Esophagus (tissue), 2 donors: Measurements from ENCODE around the gene CDIPT. TPM values are rescaled to one million over a fixed set of nuclear protein-coding genes. Genes with fewer than 3 reads are reported as not detected.
"Not testable (repeated sequence)": the region's sequence is repeated elsewhere in the genome, so short reads cannot be mapped to it uniquely, and the experiment has no call there.

Source experiments
- H3K27ac ChIP-seq, 2 donors: one replicate each; pipeline ENCODE4 v1.5.1; 2013; ENCODE audit warnings: low read depth in 2 of 2, mild to moderate bottlenecking in 2 of 2, inconsistent platforms in 1 of 2, low read length in 1 of 2, moderate library complexity in 1 of 2
- H3K27me3 ChIP-seq, 2 donors: one replicate each; pipeline ENCODE4 v1.6.1; 2013; ENCODE audit warnings: low read length in 2 of 2, control low read depth in 1 of 2, mild to moderate bottlenecking in 1 of 2; ENCODE audit not compliant: insufficient read depth in 2 of 2, control insufficient read depth in 1 of 2
- H3K36me3 ChIP-seq, 2 donors: one replicate each; pipeline ENCODE4 v1.6.1; 2013; ENCODE audit warnings: low read length in 1 of 2; ENCODE audit not compliant: control insufficient read depth in 2 of 2, insufficient read depth in 2 of 2
- H3K4me1 ChIP-seq, 2 donors: one replicate each; pipeline ENCODE4 v1.6.1; 2013; ENCODE audit warnings: low read length in 1 of 2; ENCODE audit not compliant: control insufficient read depth in 2 of 2, insufficient read depth in 2 of 2
- H3K4me3 ChIP-seq, 2 donors: one replicate each; pipeline ENCODE4 v1.5.1; 2013; ENCODE audit warnings: low read length in 2 of 2, mild to moderate bottlenecking in 2 of 2, low read depth in 1 of 2, moderate library complexity in 1 of 2
- H3K9me3 ChIP-seq, 2 donors: one replicate each; pipeline ENCODE4 v1.6.1; 2013; ENCODE audit warnings: mild to moderate bottlenecking in 2 of 2, low read depth in 1 of 2, low read length in 1 of 2, moderate library complexity in 1 of 2; ENCODE audit not compliant: control insufficient read depth in 2 of 2, insufficient read depth in 1 of 2
- WGBS, 2 donors: extraction: QIAGEN DNeasy Blood & Tissue Kit; methylation state at CpG; one replicate each; pipeline ENCODE4 v1.1.7; 2013; 5-methylcytosine and 5-hydroxymethylcytosine counted together
- polyA plus RNA-seq, 2 donors: library from polyadenylated mRNA; stranded (reverse); fragments of 200-250 nt; gene quantifications; one replicate each; pipeline ENCODE4 v1.2.3, GENCODE V29; 2013
- donor health status: healthy with polysubstance abuse.
- donor health status: Bipolar disorder and iron deficiency.

The CDIPT gene, protein sequence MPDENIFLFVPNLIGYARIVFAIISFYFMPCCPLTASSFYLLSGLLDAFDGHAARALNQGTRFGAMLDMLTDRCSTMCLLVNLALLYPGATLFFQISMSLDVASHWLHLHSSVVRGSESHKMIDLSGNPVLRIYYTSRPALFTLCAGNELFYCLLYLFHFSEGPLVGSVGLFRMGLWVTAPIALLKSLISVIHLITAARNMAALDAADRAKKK
- polyA plus RNA-seq, result 10 to 100 TPM; 26.7 to 48.3 TPM

DNA sequence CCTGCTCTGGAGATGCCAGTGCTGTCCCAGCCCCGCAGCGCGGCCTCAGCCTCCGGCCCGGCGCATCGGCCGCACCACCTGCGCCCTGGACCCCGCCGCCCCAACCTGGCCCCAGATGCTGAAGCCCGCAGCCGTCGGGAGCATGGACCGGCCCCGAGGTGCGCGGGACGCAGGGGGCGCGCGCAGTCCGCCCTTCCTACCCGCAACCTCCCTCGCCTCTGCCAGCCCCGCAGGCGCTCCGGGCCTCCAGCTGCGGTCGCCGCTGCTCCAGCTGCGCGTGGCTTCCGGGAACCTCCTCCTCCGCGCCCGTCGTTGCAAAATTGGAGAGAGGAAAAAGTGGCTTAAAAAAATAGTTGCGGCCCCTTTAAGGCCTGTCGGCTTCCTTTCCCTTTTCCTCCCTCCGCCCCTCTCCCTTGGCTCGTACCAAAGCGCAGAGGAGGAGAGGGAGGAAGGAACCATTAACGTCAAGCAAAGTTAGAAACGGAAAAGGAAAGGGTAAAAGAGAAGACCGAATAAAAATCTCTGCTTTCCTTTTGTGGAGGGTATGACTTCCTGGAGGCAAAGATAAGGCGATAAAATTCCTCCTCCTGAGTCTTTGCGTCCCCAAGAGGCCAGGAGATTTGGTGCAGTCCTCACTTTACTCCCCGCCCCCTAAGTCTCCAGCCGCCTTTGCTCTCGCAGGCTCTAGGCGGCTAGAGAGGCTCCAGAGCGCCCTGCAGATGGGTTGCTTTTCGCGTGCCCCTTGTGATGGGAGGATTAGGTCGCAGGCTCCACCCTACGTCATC is at the start of gene CDIPT:
CDIPT (minus strand) TSS at position 343 of the 785 bp plus-strand sequence. CDS start 369 bp downstream, outside the sequence.
- no peaks in the 10 kb centered on the region for H3K9me3 ChIP-seq
- 0 to 1% methylated on average over 53 to 57 of the region's 57 CpGs for WGBS, 2 donors
- H3K27me3 ChIP-seq, result no peaks in the 10 kb centered on the region
- H3K4me3 ChIP-seq, result peak within 1 kb of the TSS; percentile 75 to 99
- peaks cover 4 to 23% of the 10 kb centered on the region in 2 donors for H3K36me3 ChIP-seq
- peaks cover 2 to 7% of the 10 kb centered on the region in 2 donors for H3K4me1 ChIP-seq
- peak within 1 kb of the TSS; percentile 82 for H3K27ac ChIP-seq

DNA sequence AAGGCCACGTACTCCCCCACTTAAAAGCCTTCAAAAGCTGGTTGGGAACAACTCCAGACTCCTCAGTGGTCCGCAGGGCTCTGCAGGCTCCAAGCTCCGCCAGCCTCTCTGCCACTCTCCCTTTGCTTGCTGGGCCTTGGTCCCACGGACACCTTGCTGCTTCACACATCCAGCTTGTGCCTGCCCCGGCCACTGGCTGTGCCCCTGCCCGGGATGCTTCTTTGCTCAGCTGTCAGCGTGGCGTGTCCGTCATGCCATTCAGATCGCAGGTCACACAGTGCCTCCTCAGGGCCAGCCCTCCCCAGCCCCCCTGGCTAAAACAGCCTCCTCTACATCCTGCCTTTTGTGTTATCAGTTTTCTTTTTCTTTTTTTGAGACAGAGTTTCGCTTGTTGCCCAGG is 49.1 kb upstream of the CDIPT start:
- H3K4me3 ChIP-seq, result no peak overlapping the region
- H3K4me1 ChIP-seq, result no peaks in the 10 kb centered on the region
- no peaks in the 10 kb centered on the region for H3K27me3 ChIP-seq
- no peaks in the 10 kb centered on the region for H3K36me3 ChIP-seq
- H3K27ac ChIP-seq, result no peak overlapping the region
- H3K9me3 ChIP-seq, result no peaks in the 10 kb centered on the region
- WGBS, 2 donors, result 77 to 86% methylated on average over 11 of the region's 11 CpGs

DNA sequence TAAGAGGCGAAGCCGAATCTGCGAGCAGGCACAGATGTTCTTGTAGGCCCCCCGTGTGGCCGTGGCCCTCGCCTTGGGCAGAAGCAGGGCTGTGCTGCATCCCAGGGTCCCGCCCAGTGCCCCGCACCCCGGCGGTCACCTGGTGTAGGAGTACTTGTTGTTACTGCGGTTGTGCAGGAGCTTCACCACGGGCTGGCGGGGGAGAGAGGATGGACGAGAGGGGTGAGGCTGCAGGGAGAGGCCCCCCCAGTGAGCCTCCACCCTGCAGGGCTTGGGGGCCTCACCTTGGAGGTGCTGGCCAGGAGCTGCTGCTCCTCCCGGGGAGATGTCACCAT is 48.6 kb upstream of the CDIPT start:
- no peaks in the 10 kb centered on the region for H3K4me1 ChIP-seq
- no peak overlapping the region for H3K4me3 ChIP-seq
- 77 to 78% methylated on average over 15 of the region's 15 CpGs for WGBS, 2 donors
- no peaks in the 10 kb centered on the region for H3K36me3 ChIP-seq
- H3K27ac ChIP-seq, result no peak overlapping the region
- no peaks in the 10 kb centered on the region for H3K27me3 ChIP-seq
- no peaks in the 10 kb centered on the region for H3K9me3 ChIP-seq

- WGBS, 2 donors, result 88% methylated on average over 20 of the region's 20 CpGs
- no peaks in the 10 kb centered on the region for H3K9me3 ChIP-seq
- no peaks in the 10 kb centered on the region for H3K36me3 ChIP-seq
- H3K27me3 ChIP-seq, result no peaks in the 10 kb centered on the region
- no peak overlapping the region for H3K4me3 ChIP-seq
- no peak overlapping the region for H3K27ac ChIP-seq
- H3K4me1 ChIP-seq, result no peaks in the 10 kb centered on the region
Observed at GRCh38 chr16:29910819-29911675, 48.0 kb upstream of the CDIPT start.

- not testable (repeated sequence) for H3K27me3 ChIP-seq, H3K9me3 ChIP-seq, H3K27ac ChIP-seq, H3K36me3 ChIP-seq, H3K4me1 ChIP-seq, H3K4me3 ChIP-seq
- WGBS, 2 donors, result 88 to 96% methylated on average over 6 of the region's 6 CpGs
Observed at GRCh38 chr16:29909851-29910250, 46.8 kb upstream of the CDIPT start.

DNA sequence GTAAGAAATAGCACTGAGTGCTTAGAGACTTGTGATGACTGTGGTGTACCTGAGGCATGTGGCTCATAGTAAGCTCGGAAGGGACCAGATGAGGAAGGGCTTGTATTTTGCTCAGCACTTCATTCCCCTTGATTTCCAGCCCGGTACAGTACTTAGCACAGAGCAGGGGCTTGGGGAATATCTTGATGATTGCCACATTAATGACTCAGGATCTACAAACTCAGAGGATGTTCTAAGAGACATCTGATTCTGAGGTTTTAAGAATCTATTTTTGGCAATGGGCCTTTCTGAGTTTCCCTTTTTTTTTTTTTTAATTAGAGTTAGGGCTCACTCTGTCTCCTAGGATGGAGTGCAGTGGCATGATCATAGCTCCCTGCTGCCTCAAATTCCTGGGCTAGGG is 46.4 kb upstream of the CDIPT start:
- Histone ChIP-seq H3K27ac (no peak overlapping the region), H3K4me3 (no peak overlapping the region), H3K4me1 (no peaks in the 10 kb centered on the region), H3K36me3 (no peaks in the 10 kb centered on the region), H3K9me3 (no peaks in the 10 kb centered on the region), H3K27me3 (no peaks in the 10 kb centered on the region)
- WGBS, 2 donors, result 80 to 83% methylated on average over 2 of the region's 2 CpGs

GRCh38 chr16:29908719-29909220 is 45.7 kb upstream of the CDIPT start:
- Histone ChIP-seq H3K36me3 (no peaks in the 10 kb centered on the region), H3K27ac (no peak overlapping the region), H3K4me3 (no peak overlapping the region), H3K4me1 (no peaks in the 10 kb centered on the region), H3K9me3 (no peaks in the 10 kb centered on the region), H3K27me3 (no peaks in the 10 kb centered on the region)
- WGBS, 2 donors, result 81 to 86% methylated on average over 2 of the region's 2 CpGs

DNA sequence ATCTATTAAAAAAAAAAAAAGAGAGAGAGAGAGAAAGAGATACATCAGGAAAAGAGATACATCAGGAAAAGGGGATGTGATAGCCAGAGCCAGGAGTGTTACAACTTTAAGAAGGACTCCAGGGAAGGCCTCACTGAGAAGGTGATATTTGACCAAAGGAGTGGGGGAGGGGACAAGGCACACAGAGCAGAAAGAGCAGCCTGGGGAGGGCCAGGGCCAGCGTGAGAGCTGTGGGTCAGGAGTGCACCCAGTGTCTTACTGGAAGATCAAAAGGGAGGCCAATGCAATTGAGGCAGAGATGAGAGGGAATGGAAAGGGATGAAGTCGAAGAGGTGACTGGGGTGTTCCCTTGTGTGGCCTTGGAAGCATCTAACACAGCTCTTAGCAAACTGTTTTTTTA is 44.9 kb upstream of the CDIPT start:
- Histone ChIP-seq H3K27me3 (no peaks in the 10 kb centered on the region), H3K27ac (no peak overlapping the region), H3K4me1 (no peaks in the 10 kb centered on the region), H3K36me3 (no peaks in the 10 kb centered on the region), H3K4me3 (no peak overlapping the region), H3K9me3 (no peaks in the 10 kb centered on the region)
- WGBS, 2 donors, result 63 to 72% methylated on average over 2 of the region's 2 CpGs

DNA sequence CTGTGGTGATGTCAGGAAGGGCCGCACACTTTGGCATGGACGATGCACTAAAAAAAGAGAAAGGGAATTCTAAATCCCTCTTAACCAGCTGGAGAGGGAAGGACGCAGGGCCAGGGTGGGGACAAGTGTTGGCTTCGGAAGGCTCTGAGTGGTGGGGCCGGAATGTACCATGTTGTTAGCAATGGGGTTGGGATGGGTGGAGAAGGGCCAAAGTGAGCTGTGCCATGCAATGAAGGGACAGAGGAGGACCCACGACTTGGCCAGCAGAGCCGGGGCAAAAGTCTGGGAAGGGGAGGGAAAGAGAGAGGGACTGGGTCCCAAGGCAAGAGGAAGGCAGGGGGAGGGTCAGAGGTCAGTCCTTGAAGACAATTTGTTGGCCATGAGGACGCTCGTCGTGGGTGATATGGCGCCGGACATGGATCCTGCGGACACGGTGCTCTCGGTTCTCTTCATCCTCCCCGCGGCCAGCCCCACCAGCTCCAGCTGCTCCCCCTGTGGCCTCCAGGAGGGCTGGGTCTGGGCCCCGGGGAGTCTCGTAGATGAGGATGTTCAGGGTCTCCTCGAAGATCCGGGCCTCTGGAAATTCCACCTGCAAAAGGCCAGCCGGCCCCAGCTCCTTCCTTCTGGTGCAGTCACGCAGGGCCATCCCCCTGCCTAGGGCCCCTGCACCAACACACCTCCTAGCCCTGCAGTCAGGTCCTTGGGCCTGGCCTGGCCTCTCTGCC is 43.7 kb upstream of the CDIPT start:
- no peaks in the 10 kb centered on the region for H3K36me3 ChIP-seq
- no peak overlapping the region for H3K4me3 ChIP-seq
- no peak overlapping the region for H3K27ac ChIP-seq
- H3K4me1 ChIP-seq, result no peaks in the 10 kb centered on the region
- H3K27me3 ChIP-seq, result no peaks in the 10 kb centered on the region
- WGBS, 2 donors, result 84% methylated on average over 23 of the region's 23 CpGs
- no peaks in the 10 kb centered on the region for H3K9me3 ChIP-seq
